Adrenal gland (tissue), 12 donors: ENCODE results near the gene GAS2. TPM values are rescaled to one million over a fixed set of nuclear protein-coding genes. Genes with fewer than 3 reads are reported as not detected.

Source experiments
- DNase-seq, 7 donors: peaks; one replicate each; pipeline ENCODE4 v3.0.0-alpha.2; 2019 to 2020
- H3K27ac ChIP-seq, 5 donors: fragments of 200-600 bp; sonication (generic) in 4 of 5; 1 replicate in 3 of 5; 2 replicates in 2 of 5; pipeline versions ENCODE4 v1.5.1 to v1.8.0; 2016 to 2020; ENCODE audit warnings: mild to moderate bottlenecking in 1 of 5
- H3K27me3 ChIP-seq: fragments of 200-600 bp; 2 replicates; pipeline ENCODE4 v1.8.0; 2021
- H3K36me3 ChIP-seq, 2 donors: fragments of 200-600 bp; replicated peaks in 1 of 2; 1 replicate in 1 of 2; 2 replicates in 1 of 2; pipeline versions ENCODE4 v1.5.1 to v1.8.0; 2018 to 2022
- H3K4me1 ChIP-seq, 2 donors: fragments of 200-600 bp; replicated peaks in 1 of 2; 1 replicate in 1 of 2; 2 replicates in 1 of 2; pipeline versions ENCODE4 v1.5.1 to v1.8.0; 2018 to 2021
- H3K4me3 ChIP-seq, 4 donors: fragments of 200-600 bp; sonication (generic) in 3 of 4; one replicate each; pipeline ENCODE4 v1.5.1; 2016 to 2018
- H3K9me3 ChIP-seq, 3 donors: fragments of 200-600 bp; sonication (generic) in 1 of 3; replicated peaks in 1 of 3; 1 replicate in 2 of 3; 2 replicates in 1 of 3; pipeline versions ENCODE4 v1.5.1 to v1.8.0; 2016 to 2021
- CTCF ChIP-seq, 6 experiments: fragments of 450-650 bp in 4 of 6; fragments of 200-600 bp in 2 of 6; sonication (generic) in 1 of 6; IDR thresholded peaks; 1 replicate in 5 of 6; 2 replicates in 1 of 6; pipeline versions ENCODE4 v1.5.1 to v1.8.0; 2016 to 2021; ENCODE audit warnings: antibody characterized with exemption in 6 of 6, mild to moderate bottlenecking in 2 of 6, moderate library complexity in 1 of 6
- POLR2A ChIP-seq, 2 donors: fragments of 450-650 bp; IDR thresholded peaks; one replicate each; pipeline ENCODE4 v1.6.1; 2017; ENCODE audit warnings: antibody characterized with exemption in 2 of 2, mild to moderate bottlenecking in 2 of 2, moderate library complexity in 1 of 2
- WGBS, 4 donors: extraction: QIAGEN DNeasy Blood & Tissue Kit in 2 of 4; methylation state at CpG; one replicate each; pipeline versions ENCODE4 v1.1.5 to v1.1.7; 2013 to 2017; 5-methylcytosine and 5-hydroxymethylcytosine counted together
- intact Hi-C, 2 donors: fragments of 100-400 bp; cut with DNase I; formaldehyde crosslinking; loops; one replicate each; pipeline versions ENCODE4 v1.14.1 to v1.15.0; 2022 to 2023
- polyA plus RNA-seq, 3 donors: library from polyadenylated mRNA; stranded (reverse); fragments of 200-250 nt in 2 of 3; fragments of 350-450 nt in 1 of 3; fragmentation: Illumina TruSeq in 1 of 3; extraction: RNeasy Lipid Tissue Mini Kit (QIAGEN cat#74804) in 1 of 3; gene quantifications; one replicate each; pipeline ENCODE4 v1.2.3, GENCODE V29; 2013 to 2014
- total RNA-seq, 9 donors: library from RNA; depleted of rRNA in 4 of 9; stranded (reverse); fragments of >200 nt in 4 of 9; fragments of 120-200 nt in 1 of 9; fragmentation: NEBNext Ultra II Directional in 1 of 9; extraction: Animal tissue kit (Norgen Biotek cat#: 25700) in 1 of 9; gene quantifications; one replicate each; pipeline versions ENCODE4 v1.1.0 to v1.2.4, GENCODE V29; 2013 to 2023
- donor health status: healthy with polysubstance abuse.
- donor health status: Bipolar disorder and iron deficiency.
- donor health status: DM: yes; HTN: yes; CAD: no.
- donor health status: DM: no; HTN: no; CAD: no.
- donor health status: DM: no; HTN: no; CAD: no.
- donor health status: DM: yes; HTN: yes; CAD: no.

Gene GAS2
- total and polyA plus RNA-seq, 12 donors = 0.56 to 14.8 (median 2.3) TPM

GRCh38 chr11:22668005-22668796 lies 1.8 kb downstream of the GAS2 start:
- WGBS, 4 donors = 52 to 63% (median 57%) methylated on average over 3 of the region's 3 CpGs
- Histone ChIP-seq H3K4me3 (no peak overlapping the region), H3K27ac (no peak overlapping the region), H3K36me3 (no peaks in the 10 kb centered on the region), H3K9me3 (no peaks in the 10 kb centered on the region), H3K4me1 (peaks cover 3 to 7% of the 10 kb centered on the region in 2 donors), H3K27me3 (no peaks in the 10 kb centered on the region)
- no peak for DNase-seq
- TF ChIP-seq CTCF (IDR thresholded peaks at IDR 0.05) (no peak), POLR2A (IDR thresholded peaks at IDR 0.05) (no peak)
- intact Hi-C loops = no loop called here

GRCh38 chr11:22669368-22669767 lies 3.0 kb downstream of the GAS2 start:
- Histone ChIP-seq H3K9me3 (no peaks in the 10 kb centered on the region), H3K27me3 (no peaks in the 10 kb centered on the region), H3K4me1 (peaks cover 3 to 7% of the 10 kb centered on the region in 2 donors), H3K27ac (no peak overlapping the region), H3K36me3 (no peaks in the 10 kb centered on the region), H3K4me3 (no peak overlapping the region)
- intact Hi-C loops = no loop called here
- WGBS, 4 donors = 82 to 87% (median 84%) methylated on average over 2 of the region's 2 CpGs
- DNase-seq = no peak
- no peak for TF ChIP-seq CTCF (IDR thresholded peaks at IDR 0.05)
- TF ChIP-seq POLR2A (IDR thresholded peaks at IDR 0.05) = no peak

- Histone ChIP-seq H3K27ac (no peak overlapping the region), H3K9me3 (no peaks in the 10 kb centered on the region), H3K4me1 (peaks cover 3 to 7% of the 10 kb centered on the region in 2 donors), H3K27me3 (no peaks in the 10 kb centered on the region), H3K36me3 (no peaks in the 10 kb centered on the region), H3K4me3 (no peak overlapping the region)
- intact Hi-C loops = no loop called here
- no peak for DNase-seq
- TF ChIP-seq POLR2A (IDR thresholded peaks at IDR 0.05) (no peak), CTCF (IDR thresholded peaks at IDR 0.05) (no peak)
- 71 to 74% (median 73%) methylated on average over 1 of the region's 1 CpG for WGBS, 4 donors
Measured at GRCh38 chr11:22670830-22671229, 4.4 kb downstream of the GAS2 start.

GRCh38 chr11:22671751-22672150 lies 5.3 kb downstream of the GAS2 start:
- 45 to 53% (median 52%) methylated on average over 2 of the region's 2 CpGs for WGBS, 4 donors
- Histone ChIP-seq H3K9me3 (no peaks in the 10 kb centered on the region), H3K27me3 (no peaks in the 10 kb centered on the region), H3K36me3 (no peaks in the 10 kb centered on the region), H3K27ac (no peak overlapping the region), H3K4me1 (peaks cover 0 to 3% of the 10 kb centered on the region in 2 donors), H3K4me3 (no peak overlapping the region)
- DNase-seq = no peak
- intact Hi-C loops = no loop called here
- TF ChIP-seq CTCF (IDR thresholded peaks at IDR 0.05) (no peak), POLR2A (IDR thresholded peaks at IDR 0.05) (no peak)
